Large intestine (tissue), 3 donors: ENCODE results near the gene PTPRG. TPM values are rescaled to one million over a fixed set of nuclear protein-coding genes. Genes with fewer than 3 reads are reported as not detected.

Source experiments
- DNase-seq, 2 donors: peaks; one replicate each; pipeline versions ENCODE4 v3.0.0 to v3.0.0-alpha.2; 2013
- H3K27ac ChIP-seq: one replicate; pipeline ENCODE4 v1.5.1; 2013; ENCODE audit warnings: low read length
- H3K27me3 ChIP-seq: 2 replicates; pipeline ENCODE4 v1.6.1; 2013; ENCODE audit warnings: low read length; ENCODE audit not compliant: control insufficient read depth, insufficient read depth
- H3K36me3 ChIP-seq: 2 replicates; pipeline ENCODE4 v1.6.1; 2013; ENCODE audit warnings: low read length; ENCODE audit not compliant: control insufficient read depth, insufficient read depth
- H3K4me1 ChIP-seq: one replicate; pipeline ENCODE4 v1.6.1; 2013; ENCODE audit warnings: low read length; ENCODE audit not compliant: control insufficient read depth, insufficient read depth
- H3K4me3 ChIP-seq: one replicate; pipeline ENCODE4 v1.5.1; 2013; ENCODE audit warnings: low read length
- H3K9me3 ChIP-seq: one replicate; pipeline ENCODE4 v1.6.1; 2013; ENCODE audit warnings: mild to moderate bottlenecking, low read depth, low read length, moderate library complexity; ENCODE audit not compliant: control insufficient read depth
- WGBS: methylation state at CpG from one replicate; pipeline ENCODE4 v1.1.5; 2013; ENCODE audit warnings: low lambda C conversion rate; ENCODE audit not compliant: insufficient coverage; 5-methylcytosine and 5-hydroxymethylcytosine counted together
- polyA plus RNA-seq: library from polyadenylated mRNA; unstranded; fragments of 120-200 nt; gene quantifications from one replicate; pipeline ENCODE4 v1.2.1, GENCODE V29; 2013

PTPRG gene
- polyA plus RNA-seq, 1 donor = 18.3 TPM

- Histone ChIP-seq H3K27me3 (no peaks in the 10 kb centered on the region), H3K4me3 (no peak overlapping the region), H3K9me3 (no peaks in the 10 kb centered on the region), H3K36me3 (no peaks in the 10 kb centered on the region), H3K4me1 (no peaks in the 10 kb centered on the region), H3K27ac (no peak overlapping the region)
- DNase-seq = no peak
- WGBS = 83% methylated on average over 2 of the region's 6 CpGs
Observed at GRCh38 chr3:61666615-61667330, 105.4 kb downstream of the PTPRG start.

GRCh38 chr3:61667383-61667782 is 106.0 kb downstream of the PTPRG start:
- no CpG with 5 or more reads among the region's 6 CpGs for WGBS

GRCh38 chr3:61667814-61668213 is 106.4 kb downstream of the PTPRG start:
- Histone ChIP-seq H3K27me3 (no peaks in the 10 kb centered on the region), H3K36me3 (no peaks in the 10 kb centered on the region), H3K27ac (no peak overlapping the region), H3K9me3 (peaks cover 3% of the 10 kb centered on the region), H3K4me3 (no peak overlapping the region), H3K4me1 (no peaks in the 10 kb centered on the region)
- DNase-seq = no peak

More at GRCh38 chr3:61667383-61667782, 106.0 kb downstream of the PTPRG start:
- Histone ChIP-seq H3K36me3 (no peaks in the 10 kb centered on the region), H3K4me3 (no peak overlapping the region), H3K9me3 (no peaks in the 10 kb centered on the region), H3K27me3 (no peaks in the 10 kb centered on the region), H3K27ac (no peak overlapping the region), H3K4me1 (no peaks in the 10 kb centered on the region)
- DNase-seq = peak; percentile 29 to 57

DNA sequence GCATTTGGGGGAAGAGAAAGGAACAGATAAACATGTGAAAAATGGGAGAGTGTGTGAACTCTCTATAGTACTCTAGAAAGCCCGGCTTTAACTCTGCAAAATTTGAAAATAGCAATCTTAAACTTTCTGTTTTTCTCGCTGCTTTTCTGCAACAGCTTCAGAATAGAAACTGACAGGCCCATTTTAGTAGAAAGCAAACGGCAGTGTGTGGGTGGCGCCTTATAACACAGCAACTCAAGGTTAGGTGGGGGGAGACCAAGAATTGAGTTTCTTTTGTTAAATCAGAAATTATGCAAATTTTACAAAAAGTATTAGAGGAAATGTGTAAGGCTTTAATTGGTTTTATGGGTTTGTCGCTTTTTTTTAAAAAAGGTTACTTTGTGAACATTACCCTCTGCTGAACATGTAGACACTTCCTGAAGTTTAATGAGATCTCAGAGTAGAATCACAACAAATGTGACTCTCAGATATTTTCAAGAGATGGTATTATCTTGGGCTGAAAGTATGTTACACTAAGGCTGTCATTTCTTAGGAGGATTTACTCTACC is 107.0 kb downstream of the PTPRG start:
- DNase-seq = no peak
- WGBS = 100% methylated on average over 2 of the region's 5 CpGs
- Histone ChIP-seq H3K27ac (no peak overlapping the region), H3K36me3 (no peaks in the 10 kb centered on the region), H3K27me3 (no peaks in the 10 kb centered on the region), H3K4me3 (no peak overlapping the region), H3K4me1 (no peaks in the 10 kb centered on the region), H3K9me3 (peaks cover 3% of the 10 kb centered on the region)

DNA sequence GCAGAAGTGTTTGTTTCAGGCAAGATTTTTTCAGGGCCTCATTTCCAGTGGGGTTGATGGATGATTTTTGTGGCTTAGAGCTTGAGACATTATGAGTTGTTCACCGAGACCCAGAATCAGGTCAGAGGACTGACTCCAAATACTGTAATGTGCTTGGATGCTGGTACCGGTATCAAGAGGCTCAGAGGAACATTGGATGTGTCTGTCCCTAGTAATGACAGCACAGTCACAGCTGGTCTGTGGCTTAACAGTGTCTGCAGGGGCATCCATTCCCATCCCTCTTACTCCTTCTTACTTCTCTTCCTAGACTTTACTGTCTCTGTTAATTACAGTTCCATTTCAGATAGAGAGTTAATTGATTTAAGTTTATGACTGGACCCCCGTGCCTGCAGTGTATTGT is 107.8 kb downstream of the PTPRG start:
- Histone ChIP-seq H3K36me3 (no peaks in the 10 kb centered on the region), H3K4me1 (no peaks in the 10 kb centered on the region), H3K27ac (no peak overlapping the region), H3K9me3 (peaks cover 3% of the 10 kb centered on the region), H3K27me3 (no peaks in the 10 kb centered on the region), H3K4me3 (no peak overlapping the region)
- 17% methylated on average over 1 of the region's 3 CpGs for WGBS
- DNase-seq = no peak

DNA sequence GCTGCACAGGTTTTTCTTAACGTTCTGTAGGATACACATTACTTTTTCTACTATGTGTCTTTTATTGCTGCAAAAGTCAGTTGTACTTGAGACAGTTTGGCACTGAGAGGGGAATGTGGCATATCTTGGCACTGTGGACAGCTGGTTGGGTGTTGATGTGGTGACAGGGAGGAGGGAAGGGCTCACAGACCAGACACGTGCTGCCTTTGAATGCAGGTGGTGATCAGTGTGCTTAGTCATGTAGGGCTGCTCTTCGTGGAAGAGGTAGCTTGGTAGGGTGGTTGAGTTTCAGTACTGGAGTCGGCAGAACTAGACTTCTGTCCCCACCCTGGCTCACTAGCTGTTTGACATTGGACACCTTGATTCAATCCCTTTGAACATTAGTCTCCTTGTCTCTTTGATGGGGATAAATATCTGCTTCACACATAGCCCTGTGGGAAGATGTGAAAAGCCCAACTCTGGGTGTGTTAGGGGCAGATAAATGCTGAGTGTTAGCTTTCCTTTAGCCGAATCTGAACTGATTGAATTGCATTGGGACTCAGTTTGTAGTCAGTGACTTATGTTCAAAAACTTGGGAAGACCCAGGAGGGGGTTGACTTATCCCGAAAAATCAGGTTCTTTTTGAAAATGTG is 108.4 kb downstream of the PTPRG start:
- H3K27ac ChIP-seq = no peak overlapping the region
- H3K9me3 ChIP-seq = peaks cover 3% of the 10 kb centered on the region
- H3K4me1 ChIP-seq = no peaks in the 10 kb centered on the region
- H3K27me3 ChIP-seq = no peaks in the 10 kb centered on the region
- DNase-seq = peak in 1 of 2 donors; percentile 31
- no CpG with 5 or more reads among the region's 6 CpGs for WGBS
- no peak overlapping the region for H3K4me3 ChIP-seq
- no peaks in the 10 kb centered on the region for H3K36me3 ChIP-seq

DNA sequence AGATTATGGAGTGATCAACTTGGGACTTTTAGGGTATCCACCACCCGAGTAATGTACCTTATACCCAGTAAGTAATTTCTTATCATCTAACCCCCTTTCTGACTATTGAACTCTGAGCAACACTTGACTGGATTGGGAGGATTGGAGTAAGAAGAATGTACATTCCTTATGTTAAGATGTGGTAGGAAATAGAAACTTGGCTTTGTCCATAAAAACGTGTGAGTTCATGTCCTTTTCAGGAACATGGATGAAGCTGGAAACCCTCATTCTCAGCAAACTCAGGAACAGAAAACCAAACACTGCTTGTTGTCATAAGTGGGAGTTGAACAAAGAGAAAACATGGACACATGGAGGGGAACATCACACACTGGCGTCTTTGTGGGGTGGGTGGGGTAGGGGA is 112.3 kb downstream of the PTPRG start:
- H3K36me3 ChIP-seq = no peaks in the 10 kb centered on the region
- no peak for DNase-seq
- H3K4me1 ChIP-seq = no peaks in the 10 kb centered on the region
- H3K27ac ChIP-seq = no peak overlapping the region
- 100% methylated on average over 1 of the region's 3 CpGs for WGBS
- H3K4me3 ChIP-seq = no peak overlapping the region
- H3K9me3 ChIP-seq = peaks cover 3% of the 10 kb centered on the region
- no peaks in the 10 kb centered on the region for H3K27me3 ChIP-seq

DNA sequence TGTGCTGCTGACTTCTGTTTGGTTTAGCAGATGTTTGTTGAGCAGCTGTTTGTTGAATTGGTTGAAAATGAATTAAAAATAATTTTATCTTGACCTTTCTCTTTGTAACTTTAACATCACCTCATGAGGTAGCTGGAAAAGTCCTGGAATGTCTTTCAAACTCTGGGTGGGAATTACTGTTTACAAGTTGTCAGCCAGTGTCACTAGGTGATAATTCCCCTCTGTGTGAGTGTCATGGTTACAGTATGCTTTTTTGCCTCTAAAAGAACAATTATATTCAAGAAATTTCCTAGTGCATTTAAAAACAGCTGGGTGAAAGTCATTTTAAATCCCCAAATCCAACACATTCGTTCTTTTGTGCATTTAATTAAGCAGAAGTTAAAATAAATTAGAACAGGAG is 113.2 kb downstream of the PTPRG start:
- no peak overlapping the region for H3K4me3 ChIP-seq
- DNase-seq = no peak
- no peaks in the 10 kb centered on the region for H3K27me3 ChIP-seq
- no peak overlapping the region for H3K27ac ChIP-seq
- WGBS = 33% methylated on average over 1 of the region's 1 CpG
- no peaks in the 10 kb centered on the region for H3K4me1 ChIP-seq
- H3K9me3 ChIP-seq = peaks cover 3% of the 10 kb centered on the region
- H3K36me3 ChIP-seq = no peaks in the 10 kb centered on the region

- no peaks in the 10 kb centered on the region for H3K9me3 ChIP-seq
- 100% methylated on average over 1 of the region's 4 CpGs for WGBS
- no peaks in the 10 kb centered on the region for H3K27me3 ChIP-seq
- no peaks in the 10 kb centered on the region for H3K36me3 ChIP-seq
- no peaks in the 10 kb centered on the region for H3K4me1 ChIP-seq
- H3K27ac ChIP-seq = no peak overlapping the region
- no peak overlapping the region for H3K4me3 ChIP-seq
- DNase-seq = no peak
Observed at GRCh38 chr3:61679026-61679425, 117.7 kb downstream of the PTPRG start.

DNA sequence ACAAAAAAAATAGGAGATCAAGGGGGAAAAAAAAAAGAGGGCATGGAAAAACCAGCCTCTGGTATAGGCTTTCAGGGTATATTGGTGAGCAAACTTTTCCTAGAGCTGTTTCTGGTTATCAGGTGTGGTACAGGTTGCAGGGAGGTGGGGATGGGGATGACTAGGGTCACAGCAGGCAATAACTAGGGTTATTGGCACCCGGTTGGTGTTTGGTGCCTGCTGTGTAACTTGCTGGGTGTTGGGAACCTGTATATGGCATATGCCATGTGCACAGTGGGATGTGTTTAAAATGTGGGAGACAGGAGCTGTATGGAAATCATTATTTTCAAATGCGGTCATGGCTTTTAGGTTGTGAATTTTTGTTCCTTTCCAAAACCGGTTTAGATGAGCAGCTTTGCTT is 119.2 kb downstream of the PTPRG start:
- WGBS = 80% methylated on average over 1 of the region's 3 CpGs
- Histone ChIP-seq H3K27ac (no peak overlapping the region), H3K4me1 (no peaks in the 10 kb centered on the region), H3K36me3 (no peaks in the 10 kb centered on the region), H3K4me3 (no peak overlapping the region), H3K9me3 (no peaks in the 10 kb centered on the region), H3K27me3 (no peaks in the 10 kb centered on the region)
- no peak for DNase-seq
